Measurements from ENCODE around the gene MOB3C. TPM values are rescaled to one million over a fixed set of nuclear protein-coding genes. Genes with fewer than 3 reads are reported as not detected.

The MOB3C gene
- total and polyA plus RNA-seq, 11 donors: 6.0 to 24.0 (median 10.5) TPM

- no peak for DNase-seq
- Histone ChIP-seq H3K4me3 (no peak overlapping the region), H3K27me3 (no peaks in the 10 kb centered on the region), H3K9me3 (no peaks in the 10 kb centered on the region), H3K27ac (peak overlapping the region in 1 of 12 donors; percentile 21), H3K4me1 (peaks cover 0 to 70% (median 0%) of the 10 kb centered on the region in 12 donors), H3K36me3 (peaks cover 0 to 93% (median 87%) of the 10 kb centered on the region in 9 donors)
- WGBS, 4 donors: 78 to 89% (median 83%) methylated on average over 12 of the region's 12 CpGs
- ATAC-seq: no peak
- TF ChIP-seq POLR2A (IDR thresholded peaks at IDR 0.05): no peak
- TF ChIP-seq CTCF (IDR thresholded peaks at IDR 0.05): no peak
- intact Hi-C loops (cut with DNase I): no loop called here
Observed at GRCh38 chr1:46585312-46585938, 31.2 kb downstream of the MOB3C start.

- DNase-seq (no peak), ATAC-seq (no peak)
- Histone ChIP-seq H3K4me1 (peaks cover 0 to 79% (median 0%) of the 10 kb centered on the region in 12 donors), H3K9me3 (no peaks in the 10 kb centered on the region), H3K27me3 (no peaks in the 10 kb centered on the region), H3K4me3 (no peak overlapping the region), H3K36me3 (peaks cover 0 to 94% (median 88%) of the 10 kb centered on the region in 9 donors), H3K27ac (peak overlapping the region in 1 of 12 donors; percentile 86)
- intact Hi-C loops (cut with DNase I): no loop called here
- WGBS, 4 donors: 83 to 89% (median 85%) methylated on average over 5 of the region's 5 CpGs
- TF ChIP-seq CTCF (IDR thresholded peaks at IDR 0.05) (no peak), POLR2A (IDR thresholded peaks at IDR 0.05) (no peak)
Observed at GRCh38 chr1:46583494-46583893, 33.1 kb downstream of the MOB3C start.

GRCh38 chr1:46582972-46583371, 33.6 kb downstream of the MOB3C start:
- H3K27ac ChIP-seq: peak overlapping the region in 1 of 12 donors; percentile 86
- H3K36me3 ChIP-seq: peaks cover 0 to 98% (median 92%) of the 10 kb centered on the region in 9 donors
- DNase-seq (peak in 2 of 5 donors; percentile 36 to 50), ATAC-seq (peak in 1 of 4 donors; percentile 34)
- TF ChIP-seq POLR2A (IDR thresholded peaks at IDR 0.05) (no peak), CTCF (IDR thresholded peaks at IDR 0.05) (no peak)
- no peaks in the 10 kb centered on the region for H3K27me3 ChIP-seq
- no peaks in the 10 kb centered on the region for H3K9me3 ChIP-seq
- peaks cover 0 to 79% (median 0%) of the 10 kb centered on the region in 12 donors for H3K4me1 ChIP-seq
- 67 to 84% (median 75%) methylated on average over 7 of the region's 7 CpGs for WGBS, 4 donors
- intact Hi-C loops (cut with DNase I): no loop called here
- no peak overlapping the region for H3K4me3 ChIP-seq

- 83 to 87% (median 86%) methylated on average over 4 of the region's 4 CpGs for WGBS, 4 donors
- no peak for TF ChIP-seq CTCF (IDR thresholded peaks at IDR 0.05)
- no peak for TF ChIP-seq POLR2A (IDR thresholded peaks at IDR 0.05)
- H3K27me3 ChIP-seq: no peaks in the 10 kb centered on the region
- H3K36me3 ChIP-seq: peaks cover 0 to 99% (median 91%) of the 10 kb centered on the region in 9 donors
- H3K4me1 ChIP-seq: peaks cover 0 to 70% (median 0%) of the 10 kb centered on the region in 12 donors
- intact Hi-C loops (cut with DNase I): no loop called here
- H3K27ac ChIP-seq: peak overlapping the region in 1 of 12 donors; percentile 86
- ATAC-seq: peak in 2 of 4 donors; percentile 32 to 48
- no peak for DNase-seq
- no peak overlapping the region for H3K4me3 ChIP-seq
- no peaks in the 10 kb centered on the region for H3K9me3 ChIP-seq
Observed at GRCh38 chr1:46581681-46582455, 34.7 kb downstream of the MOB3C start.

All from heart left ventricle (tissue), 16 donors.